Esophagus muscularis mucosa (tissue), 4 donors: ENCODE results near the gene WAC. TPM values are rescaled to one million over a fixed set of nuclear protein-coding genes. Genes with fewer than 3 reads are reported as not detected.
"Not testable (repeated sequence)": the region's sequence is repeated elsewhere in the genome, so short reads cannot be mapped to it uniquely, and the experiment has no call there.

Source experiments
- DNase-seq: peaks from one replicate; pipeline ENCODE4 v3.0.0-alpha.2; 2017; ENCODE audit errors: extremely low spot score
- H3K27ac ChIP-seq, 4 donors: fragments of 200-600 bp; sonication (generic); replicated peaks in 1 of 4; 1 replicate in 3 of 4; 2 replicates in 1 of 4; pipeline ENCODE4 v1.5.1; 2016 to 2019; ENCODE audit warnings: mild to moderate bottlenecking in 1 of 4
- H3K27me3 ChIP-seq, 4 donors: fragments of 200-600 bp; sonication (generic); one replicate each; pipeline versions ENCODE4 v1.5.1 to v1.6.0; 2016 to 2019
- H3K36me3 ChIP-seq, 4 donors: fragments of 200-600 bp; sonication (generic); one replicate each; pipeline ENCODE4 v1.5.1; 2016 to 2019
- H3K4me1 ChIP-seq, 4 donors: fragments of 200-600 bp; sonication (generic); one replicate each; pipeline ENCODE4 v1.5.1; 2016 to 2019
- H3K4me3 ChIP-seq, 4 donors: fragments of 200-600 bp; sonication (generic); 1 replicate in 2 of 4; 2 replicates in 2 of 4; pipeline ENCODE4 v1.5.1; 2016 to 2019; ENCODE audit warnings: mild to moderate bottlenecking in 4 of 4, moderate library complexity in 1 of 4
- H3K9me3 ChIP-seq, 4 donors: fragments of 200-600 bp; sonication (generic); 1 replicate in 3 of 4; 2 replicates in 1 of 4; pipeline ENCODE4 v1.5.1; 2016 to 2019
- EP300 ChIP-seq: sonication (generic); formaldehyde crosslinking; IDR thresholded peaks from one replicate; pipeline ENCODE4 v1.6.1; 2017; ENCODE audit warnings: antibody characterized with exemption
- POLR2A ChIP-seq: fragments of 450-650 bp; IDR thresholded peaks from one replicate; pipeline ENCODE4 v1.6.1; 2017; ENCODE audit warnings: antibody characterized with exemption, moderate library complexity, mild to moderate bottlenecking, low read depth
- POLR2AphosphoS5 ChIP-seq, 2 donors: sonication (generic); formaldehyde crosslinking; IDR thresholded peaks; one replicate each; pipeline ENCODE4 v1.6.1; 2017; ENCODE audit warnings: antibody characterized with exemption in 2 of 2
- WGBS: methylation state at CpG from one replicate; pipeline ENCODE4 v1.1.5; 2018; 5-methylcytosine and 5-hydroxymethylcytosine counted together
- intact Hi-C: fragments of 100-400 bp; cut with DNase I; formaldehyde crosslinking; loops from one replicate; pipeline ENCODE4 v1.15.1; 2023
- total RNA-seq, 4 donors: library from RNA; depleted of rRNA; stranded (reverse); fragments of >200 nt; gene quantifications; one replicate each; pipeline versions ENCODE4 v1.1.0 to v1.2.1, GENCODE V29; 2016
- TF ChIP-seq, protein P1 (sequence below), 3 experiments: fragments of 200-600 bp in 2 of 3; fragments of 450-650 bp in 1 of 3; sonication (generic) in 2 of 3; IDR thresholded peaks; one replicate each; pipeline ENCODE4 v1.5.1; 2017 to 2019; ENCODE audit warnings: antibody characterized with exemption in 3 of 3, mild to moderate bottlenecking in 2 of 3, moderate library complexity in 1 of 3

WAC gene
- total RNA-seq, 4 donors from 2014 or later = 115 to 157 (median 135) TPM

DNA sequence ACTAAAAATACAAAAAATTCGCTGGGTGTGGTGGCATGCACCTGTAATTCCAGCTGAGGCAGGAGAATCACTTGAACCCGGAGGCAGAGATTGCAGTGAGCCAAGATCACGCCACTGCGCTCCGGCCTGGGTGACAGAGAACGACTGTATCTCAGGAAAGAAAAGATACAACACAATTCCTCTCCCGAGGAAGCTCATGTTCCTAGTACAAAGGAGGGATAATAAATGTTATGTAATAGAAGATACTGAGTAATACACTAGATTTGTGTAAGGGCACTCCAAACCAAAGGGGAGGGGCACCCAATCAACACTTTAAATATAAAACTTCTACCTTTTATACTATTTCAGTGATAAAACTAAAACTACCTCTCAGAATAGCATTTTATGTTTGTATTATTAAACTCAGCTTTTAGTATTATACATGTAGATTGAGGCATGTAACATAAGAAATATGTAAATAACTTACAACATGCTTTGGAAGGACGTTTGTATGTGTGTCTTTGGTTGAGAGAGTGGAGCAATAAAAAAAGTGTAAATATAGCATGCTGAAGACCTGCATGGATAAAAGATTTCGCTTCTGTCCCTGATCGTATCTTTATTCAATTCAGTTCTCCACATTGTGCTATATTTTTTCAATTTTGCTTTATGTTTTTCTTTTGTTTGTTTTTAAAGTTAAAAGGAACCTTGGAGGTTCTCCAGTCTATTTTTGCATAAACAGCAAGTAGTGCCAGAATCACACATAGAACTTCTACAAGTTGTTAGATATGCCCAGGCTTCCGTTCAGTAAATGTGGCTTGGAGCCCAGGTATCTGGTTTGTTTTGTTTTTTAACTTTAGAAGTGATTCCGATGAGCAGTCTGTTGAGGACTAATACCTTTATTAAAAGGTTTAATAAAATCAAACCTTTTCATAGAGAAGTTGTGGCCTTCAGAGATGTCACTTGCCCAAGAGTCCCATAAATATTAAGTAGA is 71.9 kb downstream of the WAC start:
- Histone ChIP-seq H3K27me3 (no peaks in the 10 kb centered on the region), H3K36me3 (peaks cover 0 to 28% (median 8%) of the 10 kb centered on the region in 4 donors), H3K4me3 (no peak overlapping the region), H3K4me1 (peaks cover 14 to 50% (median 32%) of the 10 kb centered on the region in 4 donors), H3K9me3 (no peaks in the 10 kb centered on the region), H3K27ac (no peak overlapping the region)
- no peak for DNase-seq
- TF ChIP-seq EP300 (no peak), POLR2AphosphoS5 (IDR thresholded peaks at IDR 0.05) (no peak), POLR2A (no peak)
- TF ChIP-seq, protein P1, sequence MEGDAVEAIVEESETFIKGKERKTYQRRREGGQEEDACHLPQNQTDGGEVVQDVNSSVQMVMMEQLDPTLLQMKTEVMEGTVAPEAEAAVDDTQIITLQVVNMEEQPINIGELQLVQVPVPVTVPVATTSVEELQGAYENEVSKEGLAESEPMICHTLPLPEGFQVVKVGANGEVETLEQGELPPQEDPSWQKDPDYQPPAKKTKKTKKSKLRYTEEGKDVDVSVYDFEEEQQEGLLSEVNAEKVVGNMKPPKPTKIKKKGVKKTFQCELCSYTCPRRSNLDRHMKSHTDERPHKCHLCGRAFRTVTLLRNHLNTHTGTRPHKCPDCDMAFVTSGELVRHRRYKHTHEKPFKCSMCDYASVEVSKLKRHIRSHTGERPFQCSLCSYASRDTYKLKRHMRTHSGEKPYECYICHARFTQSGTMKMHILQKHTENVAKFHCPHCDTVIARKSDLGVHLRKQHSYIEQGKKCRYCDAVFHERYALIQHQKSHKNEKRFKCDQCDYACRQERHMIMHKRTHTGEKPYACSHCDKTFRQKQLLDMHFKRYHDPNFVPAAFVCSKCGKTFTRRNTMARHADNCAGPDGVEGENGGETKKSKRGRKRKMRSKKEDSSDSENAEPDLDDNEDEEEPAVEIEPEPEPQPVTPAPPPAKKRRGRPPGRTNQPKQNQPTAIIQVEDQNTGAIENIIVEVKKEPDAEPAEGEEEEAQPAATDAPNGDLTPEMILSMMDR (IDR thresholded peaks at IDR 0.05) = no peak
- 71% methylated on average over 12 of the region's 12 CpGs for WGBS
- intact Hi-C loops = no loop called here

DNA sequence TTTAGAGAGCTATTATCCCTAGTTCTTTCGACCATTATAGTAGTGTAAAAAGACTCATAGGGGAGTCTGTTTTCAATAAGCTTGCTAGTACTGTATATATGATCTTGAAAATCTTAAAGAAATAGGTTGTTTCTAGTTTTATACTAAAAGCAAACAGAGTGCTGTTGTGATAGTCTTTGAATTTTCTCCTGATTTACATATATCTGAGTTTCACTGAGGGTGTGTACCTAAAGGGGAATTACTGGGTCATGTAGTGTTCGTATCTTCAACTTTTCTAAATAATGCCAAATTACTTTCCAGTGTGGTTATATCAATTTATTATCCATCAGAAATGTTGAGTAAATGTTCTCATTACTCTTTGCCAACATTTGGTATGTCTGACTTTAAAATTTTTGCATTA is 73.7 kb downstream of the WAC start:
- WGBS = 74% methylated on average over 2 of the region's 2 CpGs
- no peaks in the 10 kb centered on the region for H3K27me3 ChIP-seq
- H3K9me3 ChIP-seq = no peaks in the 10 kb centered on the region
- intact Hi-C loops = no loop called here
- TF ChIP-seq EP300 (no peak), POLR2A (no peak), POLR2AphosphoS5 (IDR thresholded peaks at IDR 0.05) (no peak)
- TF ChIP-seq, protein P1 (IDR thresholded peaks at IDR 0.05) = no peak
- no peak overlapping the region for H3K4me3 ChIP-seq
- peaks cover 5 to 45% (median 16%) of the 10 kb centered on the region in 4 donors for H3K36me3 ChIP-seq
- no peak overlapping the region for H3K27ac ChIP-seq
- H3K4me1 ChIP-seq = peaks cover 14 to 42% (median 32%) of the 10 kb centered on the region in 4 donors
- no peak for DNase-seq

DNA sequence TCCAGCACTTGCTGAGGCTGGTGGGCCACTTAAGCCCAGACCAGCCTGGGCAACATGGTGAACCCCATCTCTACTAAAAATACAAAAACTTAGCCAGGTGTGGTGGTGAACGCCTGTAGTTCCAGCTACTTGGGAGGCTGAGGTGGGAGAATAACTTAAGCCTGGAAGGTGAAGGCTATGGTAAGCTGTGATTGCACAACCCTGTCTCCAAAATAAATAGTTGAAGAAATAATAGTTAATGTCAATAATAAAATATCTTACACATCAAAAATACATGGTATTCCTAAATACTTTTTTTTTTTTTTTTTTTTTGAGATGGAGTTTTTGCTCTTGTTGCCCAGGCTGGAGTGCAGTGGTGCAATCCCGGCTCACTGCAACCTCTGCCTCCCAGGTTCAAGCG is 76.7 kb downstream of the WAC start:
- 85% methylated on average over 3 of the region's 3 CpGs for WGBS
- H3K27ac ChIP-seq, H3K4me3 ChIP-seq, H3K9me3 ChIP-seq, H3K27me3 ChIP-seq, intact Hi-C loops, DNase-seq: not testable (repeated sequence)
- peaks cover 9 to 32% (median 25%) of the 10 kb centered on the region in 4 donors for H3K4me1 ChIP-seq
- peaks cover 24 to 66% (median 44%) of the 10 kb centered on the region in 4 donors for H3K36me3 ChIP-seq

DNA sequence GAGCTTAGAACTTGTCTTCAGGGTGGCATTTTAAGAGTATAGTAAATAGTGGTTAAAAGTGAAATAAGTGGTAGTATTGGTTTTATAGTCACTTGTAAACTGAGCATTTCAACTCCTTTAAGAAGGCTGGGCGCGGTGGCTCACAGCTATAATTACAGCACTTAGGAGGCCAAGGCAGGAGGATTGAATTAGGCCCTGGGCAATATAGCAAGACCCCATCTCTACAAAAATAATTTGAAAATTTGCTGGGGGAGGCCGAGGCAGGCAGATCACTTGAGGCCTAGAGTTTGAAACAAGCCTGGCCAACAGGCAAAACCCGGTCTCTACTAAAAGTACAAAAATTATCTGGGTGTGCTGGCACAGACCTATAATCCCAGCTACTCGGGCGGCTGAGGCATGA is 80.0 kb downstream of the WAC start:
- H3K9me3 ChIP-seq = no peaks in the 10 kb centered on the region
- no peak overlapping the region for H3K27ac ChIP-seq
- H3K4me1 ChIP-seq = peaks cover 0 to 1% (median 0%) of the 10 kb centered on the region in 4 donors
- no peak overlapping the region for H3K4me3 ChIP-seq
- 97% methylated on average over 6 of the region's 6 CpGs for WGBS
- intact Hi-C loops = no loop called here
- DNase-seq = no peak
- H3K27me3 ChIP-seq = no peaks in the 10 kb centered on the region
- peaks cover 44 to 96% (median 74%) of the 10 kb centered on the region in 4 donors for H3K36me3 ChIP-seq
- TF ChIP-seq POLR2AphosphoS5 (IDR thresholded peaks at IDR 0.05) (no peak), POLR2A (no peak), EP300 (no peak)
- TF ChIP-seq, protein P1 (IDR thresholded peaks at IDR 0.05) = no peak

DNA sequence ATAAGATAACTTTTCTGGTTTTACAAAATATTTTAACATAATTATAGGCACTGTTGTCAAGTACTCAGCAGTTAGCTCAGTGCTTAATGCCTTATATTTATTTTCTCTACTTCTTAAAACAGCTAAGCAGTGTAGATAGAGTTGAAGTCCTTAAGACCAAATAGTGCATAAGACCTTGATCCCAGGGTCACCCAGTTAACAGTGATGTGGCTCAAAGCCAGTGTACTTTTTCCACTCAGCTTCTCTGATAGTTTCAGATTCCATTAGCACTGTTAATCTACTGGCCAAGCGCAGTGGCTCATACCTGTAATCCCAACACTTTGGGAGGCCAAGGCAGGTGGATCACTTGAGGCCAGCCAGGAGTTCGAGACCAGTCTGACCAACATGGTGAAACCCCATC is 83.6 kb downstream of the WAC start:
- intact Hi-C loops = no loop called here
- no peaks in the 10 kb centered on the region for H3K27me3 ChIP-seq
- H3K4me1 ChIP-seq = no peaks in the 10 kb centered on the region
- 96% methylated on average over 2 of the region's 2 CpGs for WGBS
- no peak for TF ChIP-seq POLR2A
- TF ChIP-seq, protein P1 (IDR thresholded peaks at IDR 0.05) = no peak
- no peak for TF ChIP-seq EP300
- TF ChIP-seq POLR2AphosphoS5 (IDR thresholded peaks at IDR 0.05) = no peak
- peaks cover 42 to 90% (median 75%) of the 10 kb centered on the region in 4 donors for H3K36me3 ChIP-seq
- no peak for DNase-seq
- no peak overlapping the region for H3K27ac ChIP-seq
- H3K4me3 ChIP-seq = no peak overlapping the region
- H3K9me3 ChIP-seq = no peaks in the 10 kb centered on the region
